Measurements from ENCODE around the gene GIPC3. TPM values are rescaled to one million over a fixed set of nuclear protein-coding genes. Genes with fewer than 3 reads are reported as not detected.

Gene GIPC3
- total and polyA plus RNA-seq, 2 experiments from 2014 or later, result 0.48 to 0.59 TPM

- no peak for TF ChIP-seq REST (IDR thresholded peaks at IDR 0.05; ENCODE audit: unreplicated experiment)
- no peak for TF ChIP-seq CREB1 (CRISPR knock-in tag; IDR thresholded peaks at IDR 0.05; ENCODE audit: low read depth)
- no peak for TF ChIP-seq POLR2AphosphoS5 (IDR thresholded peaks at IDR 0.05; ENCODE audit: low read depth)
- TF ChIP-seq JUNB (IDR thresholded peaks at IDR 0.05; ENCODE audit: unreplicated experiment), result no peak
Measured at GRCh38 chr19:3543150-3544057, 41.9 kb upstream of the GIPC3 start (continued).

- H3K9me3 Mint-ChIP-seq, result 0 out of 3 replicates have a peak, but pooled peaks cover 3% of the 10 kb centered on the region
Measured at GRCh38 chr19:3544058-3544376, 41.3 kb upstream of the GIPC3 start.

GRCh38 chr19:3544742-3545668, 40.3 kb upstream of the GIPC3 start:
- Histone ChIP-seq H3K27me3 (ENCODE audit: insufficient read depth) (no peaks in the 10 kb centered on the region), H3K79me2 (replicated peaks; ENCODE audit: insufficient read depth) (no peaks in the 10 kb centered on the region), H3K4me3 (no peak overlapping the region), H3F3A (replicated peaks; ENCODE audit: low read depth) (peaks cover 6% of the 10 kb centered on the region; the same call in 1 of the 2 replicates), H3K4me2 (no peak overlapping the region), H3K27ac (ENCODE audit: low read depth) (no peak overlapping the region), H3K9me2 (ENCODE audit: insufficient read depth) (no peaks in the 10 kb centered on the region), H3K36me3 (ENCODE audit: insufficient read depth) (no peaks in the 10 kb centered on the region), H2AFZ (no peak overlapping the region), H3K4me1 (ENCODE audit: insufficient read depth) (no peaks in the 10 kb centered on the region), H4K20me1 (replicated peaks; ENCODE audit: insufficient read depth) (peaks cover 5% of the 10 kb centered on the region)
- peaks cover 12% of the 10 kb centered on the region for H3K27me3 Mint-ChIP-seq (ENCODE audit: insufficient read depth, low read depth, poor library complexity)
- H3K4me3 Mint-ChIP-seq, result no peak overlapping the region
- TF ChIP-seq NANOG (IDR thresholded peaks at IDR 0.05; ENCODE audit: borderline replicate concordance), result no peak
- peak; percentile 40; the same call in 1 of the 2 replicates for TF ChIP-seq POLR2AphosphoS5 (IDR thresholded peaks at IDR 0.05; ENCODE audit: low read depth)
- TF ChIP-seq STAT1 (IDR thresholded peaks at IDR 0.05; ENCODE audit: unreplicated experiment), result no peak
- TF ChIP-seq EZH2phosphoT487 (IDR thresholded peaks at IDR 0.05; ENCODE audit: unreplicated experiment), result no peak
- no peak for TF ChIP-seq JUNB (IDR thresholded peaks at IDR 0.05; ENCODE audit: unreplicated experiment)
- no peak for TF ChIP-seq REST (IDR thresholded peaks at IDR 0.05; ENCODE audit: unreplicated experiment)
- TF ChIP-seq CTCF (conservative IDR thresholded peaks at IDR 0.05; ENCODE audit: low read depth in 2 of 2), result peak; percentile 85 to 94
- no peaks in the 10 kb centered on the region for H3K9me3 Mint-ChIP-seq
- DNase-seq (ENCODE audit: low spot score) (peak; percentile 76), ATAC-seq (peak; percentile 89)
- H3K4me1 Mint-ChIP-seq, result no peaks in the 10 kb centered on the region; the same call in 2 of the 3 replicates
- no peak overlapping the region; the same call in 1 of the 2 replicates for H3K27ac Mint-ChIP-seq
- H3K36me3 Mint-ChIP-seq (ENCODE audit: low read depth), result peaks cover 7% of the 10 kb centered on the region

More at GRCh38 chr19:3544058-3544376, 41.3 kb upstream of the GIPC3 start:
- H3K4me1 Mint-ChIP-seq, result peaks cover 4% of the 10 kb centered on the region; the same call in 2 of the 3 replicates
- H3K36me3 Mint-ChIP-seq (ENCODE audit: low read depth), result peaks cover 14% of the 10 kb centered on the region
- Histone ChIP-seq H3K4me3 (no peak overlapping the region), H3K9me2 (ENCODE audit: insufficient read depth) (no peaks in the 10 kb centered on the region), H3F3A (replicated peaks; ENCODE audit: low read depth) (peaks cover 13% of the 10 kb centered on the region), H3K4me2 (no peak overlapping the region), H3K79me2 (replicated peaks; ENCODE audit: insufficient read depth) (no peaks in the 10 kb centered on the region), H4K20me1 (replicated peaks; ENCODE audit: insufficient read depth) (peaks cover 5% of the 10 kb centered on the region), H2AFZ (no peak overlapping the region), H3K27me3 (ENCODE audit: insufficient read depth) (no peaks in the 10 kb centered on the region), H3K27ac (ENCODE audit: low read depth) (no peak overlapping the region), H3K36me3 (ENCODE audit: insufficient read depth) (no peaks in the 10 kb centered on the region), H3K4me1 (ENCODE audit: insufficient read depth) (no peaks in the 10 kb centered on the region)
- DNase-seq (ENCODE audit: low spot score), result no peak
- peaks cover 15% of the 10 kb centered on the region for H3K27me3 Mint-ChIP-seq (ENCODE audit: insufficient read depth, low read depth, poor library complexity)
- H3K27ac Mint-ChIP-seq, result no peak overlapping the region
- TF ChIP-seq CREB1 (CRISPR knock-in tag; IDR thresholded peaks at IDR 0.05; ENCODE audit: low read depth) (no peak), ZNF114 (CRISPR knock-in tag; IDR thresholded peaks at IDR 0.05) (no peak), EZH2phosphoT487 (IDR thresholded peaks at IDR 0.05; ENCODE audit: unreplicated experiment) (no peak)
- no peak for ATAC-seq
- H3K4me3 Mint-ChIP-seq, result no peak overlapping the region
